Liver (tissue), 9 donors: Measurements from ENCODE around the gene TNIP1. TPM values are rescaled to one million over a fixed set of nuclear protein-coding genes. Genes with fewer than 3 reads are reported as not detected.

ENCODE experiments used
- DNase-seq: peaks from one replicate; pipeline ENCODE4 v3.0.0-alpha.2; 2017; ENCODE audit warnings: low spot score
- H3K27ac ChIP-seq, 2 donors: one replicate each; pipeline ENCODE4 v1.7.0; 2013; ENCODE audit warnings: inconsistent platforms in 2 of 2, low read length in 2 of 2, control low read depth in 1 of 2, low read depth in 1 of 2, mild to moderate bottlenecking in 1 of 2
- H3K27me3 ChIP-seq, 4 donors: one replicate each; pipeline versions ENCODE4 v1.6.1 to v1.7.0; 2013; ENCODE audit warnings: low read length in 3 of 4, inconsistent platforms in 1 of 4, mild to moderate bottlenecking in 1 of 4, moderate library complexity in 1 of 4; ENCODE audit not compliant: control insufficient read depth in 4 of 4, insufficient read depth in 4 of 4
- H3K36me3 ChIP-seq, 4 donors: one replicate each; pipeline versions ENCODE4 v1.6.1 to v1.7.0; 2013; ENCODE audit warnings: low read length in 3 of 4, mild to moderate bottlenecking in 3 of 4, low read depth in 1 of 4, moderate library complexity in 1 of 4; ENCODE audit not compliant: control insufficient read depth in 4 of 4, insufficient read depth in 3 of 4
- H3K4me1 ChIP-seq, 4 donors: one replicate each; pipeline versions ENCODE4 v1.6.1 to v1.7.0; 2013; ENCODE audit warnings: low read length in 3 of 4, mild to moderate bottlenecking in 3 of 4, moderate library complexity in 1 of 4; ENCODE audit not compliant: control insufficient read depth in 4 of 4, insufficient read depth in 4 of 4
- H3K4me3 ChIP-seq, 3 donors: one replicate each; pipeline versions ENCODE4 v1.6.1 to v1.7.0; 2013; ENCODE audit warnings: low read length in 3 of 3, control low read depth in 1 of 3, low read depth in 1 of 3, mild to moderate bottlenecking in 1 of 3
- H3K9ac ChIP-seq, 2 donors: one replicate each; pipeline ENCODE4 v1.7.0; 2013; ENCODE audit warnings: low read length in 2 of 2, mild to moderate bottlenecking in 2 of 2, moderate library complexity in 2 of 2, control low read depth in 1 of 2, low read depth in 1 of 2
- H3K9me3 ChIP-seq, 4 donors: one replicate each; pipeline versions ENCODE4 v1.6.1 to v1.7.0; 2013; ENCODE audit warnings: low read length in 3 of 4; ENCODE audit not compliant: control insufficient read depth in 4 of 4
- CTCF ChIP-seq: fragments of 150-350 bp; IDR thresholded peaks from 2 replicates; pipeline ENCODE4 v1.5.1; 2017; ENCODE audit warnings: improper control_type of control experiment, low read depth, low read length; ENCODE audit not compliant: missing input control
- EGR1 ChIP-seq, 2 donors: IDR thresholded peaks; 2 replicates each; pipeline ENCODE4 v1.6.1; 2016 to 2018; ENCODE audit warnings: antibody characterized with exemption in 2 of 2, low read depth in 2 of 2
- GABPA ChIP-seq, 2 donors: IDR thresholded peaks in 1 of 2; conservative IDR thresholded peaks in 1 of 2; 2 replicates each; pipeline ENCODE4 v1.6.1; 2016; ENCODE audit warnings: antibody characterized with exemption in 2 of 2, mild to moderate bottlenecking in 1 of 2, moderate library complexity in 1 of 2
- HNF4A ChIP-seq, 2 donors: conservative IDR thresholded peaks; 2 replicates each; pipeline ENCODE4 v1.6.1; 2016; ENCODE audit warnings: antibody characterized with exemption in 2 of 2, mild to moderate bottlenecking in 2 of 2
- HNF4G ChIP-seq: IDR thresholded peaks from 2 replicates; pipeline ENCODE4 v1.6.1; 2016; ENCODE audit warnings: antibody characterized with exemption
- JUND ChIP-seq, 2 donors: IDR thresholded peaks; 2 replicates each; pipeline ENCODE4 v1.6.1; 2016; ENCODE audit warnings: antibody characterized with exemption in 2 of 2
- MAX ChIP-seq: IDR thresholded peaks from 2 replicates; pipeline ENCODE4 v1.6.1; 2016; ENCODE audit warnings: antibody characterized with exemption
- REST ChIP-seq: IDR thresholded peaks from 2 replicates; pipeline ENCODE4 v1.6.1; 2016; ENCODE audit warnings: antibody characterized with exemption, mild to moderate bottlenecking
- SP1 ChIP-seq: IDR thresholded peaks from 2 replicates; pipeline ENCODE4 v1.6.1; 2018; ENCODE audit warnings: antibody characterized with exemption, mild to moderate bottlenecking
- YY1 ChIP-seq: IDR thresholded peaks from 2 replicates; pipeline ENCODE4 v1.6.1; 2016; ENCODE audit warnings: antibody characterized with exemption, mild to moderate bottlenecking
- ZBTB33 ChIP-seq: IDR thresholded peaks from 2 replicates; pipeline ENCODE4 v1.6.1; 2016; ENCODE audit warnings: antibody characterized with exemption
- WGBS: extraction: QIAGEN DNeasy Blood & Tissue Kit; methylation state at CpG from one replicate; pipeline ENCODE4 v1.1.7; 2013; 5-methylcytosine and 5-hydroxymethylcytosine counted together
- polyA plus RNA-seq, 2 donors: library from polyadenylated mRNA; stranded (reverse) in 1 of 2; unstranded in 1 of 2; fragments of 200-250 nt in 1 of 2; fragments of >200 nt in 1 of 2; fragmentation: Nextera tagmentation in 1 of 2; extraction: Ambion mirVana in 1 of 2; gene quantifications; one replicate each; pipeline versions ENCODE4 v1.2.1 to v1.2.3, GENCODE V29; 2013 to 2015
- total RNA-seq, 2 donors: library from RNA; depleted of rRNA; stranded (reverse); fragments of >200 nt; gene quantifications; one replicate each; pipeline ENCODE4 v1.2.3, GENCODE V29; 2014
- donor health status: healthy.
- donor health status: healthy.
- donor health status: healthy.
- donor health status: healthy.
- donor health status: healthy.

TNIP1 gene
- total and polyA plus RNA-seq, 4 donors, result 33.2 to 101 (median 48.0) TPM

- WGBS, result 71% methylated on average over 7 of the region's 7 CpGs
- no peak for DNase-seq
- Histone ChIP-seq H3K27ac (peak overlapping the region; percentile 83 to 89), H3K36me3 (peaks cover 3 to 24% (median 21%) of the 10 kb centered on the region in 4 donors), H3K4me1 (peaks cover 11 to 48% (median 31%) of the 10 kb centered on the region in 4 donors), H3K27me3 (no peaks in the 10 kb centered on the region), H3K4me3 (peak overlapping the region; percentile 72 to 90 (median 79)), H3K9me3 (no peaks in the 10 kb centered on the region), H3K9ac (peak overlapping the region; percentile 8 to 31)
- no peak for TF ChIP-seq GABPA (IDR thresholded peaks at IDR 0.05 in 1 of 2, conservative IDR thresholded peaks at IDR 0.05 in 1 of 2)
- TF ChIP-seq MAX, result peak; percentile 27
Observed at GRCh38 chr5:151022511-151023018, 58.3 kb downstream of the TNIP1 start.

- Histone ChIP-seq H3K27ac (peak overlapping the region; percentile 83 to 89), H3K4me3 (peak overlapping the region; percentile 72 to 90 (median 79)), H3K9me3 (no peaks in the 10 kb centered on the region), H3K27me3 (no peaks in the 10 kb centered on the region), H3K4me1 (peaks cover 13 to 56% (median 39%) of the 10 kb centered on the region in 4 donors), H3K9ac (peak overlapping the region; percentile 81 to 92), H3K36me3 (peaks cover 1 to 16% (median 14%) of the 10 kb centered on the region in 4 donors)
- DNase-seq, result no peak
- TF ChIP-seq ZBTB33 (no peak), MAX (no peak), REST (no peak), HNF4A (conservative IDR thresholded peaks at IDR 0.05) (no peak), HNF4G (no peak)
- 88% methylated on average over 6 of the region's 6 CpGs for WGBS
Observed at GRCh38 chr5:151021746-151022145, 59.1 kb downstream of the TNIP1 start.

GRCh38 chr5:151020304-151021110 is 60.3 kb downstream of the TNIP1 start, which contains the start of gene GPX3:
Gene GPX3, plus strand, starts transcription at chr5:151020591. Its CDS starts 64 bp downstream, at chr5:151020655.
- under 1% methylated on average over 54 of the region's 54 CpGs for WGBS
- Histone ChIP-seq H3K4me3 (peak within 1 kb of the TSS; percentile 72 to 90 (median 79)), H3K27me3 (no peaks in the 10 kb centered on the region), H3K27ac (peak within 1 kb of the TSS; percentile 83 to 89), H3K4me1 (peaks cover 16 to 65% (median 46%) of the 10 kb centered on the region in 4 donors), H3K9me3 (no peaks in the 10 kb centered on the region), H3K36me3 (peaks cover 0 to 9% (median 7%) of the 10 kb centered on the region in 4 donors), H3K9ac (peak within 1 kb of the TSS; percentile 81 to 92)
- peak; percentile 82 for DNase-seq
- TF ChIP-seq SP1 (peak; percentile 86), MAX (peak; percentile 84), EGR1 (IDR thresholded peaks at IDR 0.05; ENCODE audit: low read depth in 2 of 2) (no peak), HNF4A (conservative IDR thresholded peaks at IDR 0.05) (peak; percentile 77 to 84), JUND (IDR thresholded peaks at IDR 0.05) (peak in 1 of 2 donors; percentile 58), REST (peak; percentile 92), GABPA (IDR thresholded peaks at IDR 0.05 in 1 of 2, conservative IDR thresholded peaks at IDR 0.05 in 1 of 2) (no peak), YY1 (peak; percentile 95), CTCF (no peak)
